Activated CD8-positive, alpha-beta memory T cell treated with anti-CD3 and anti-CD28 coated beads for 36 hours (primary cell): ENCODE results near the gene SERPINE3. TPM values are rescaled to one million over a fixed set of nuclear protein-coding genes. Genes with fewer than 3 reads are reported as not detected.

ENCODE experiments used
- CTCF ChIA-PET: fragments of 350-600 bp; sonication (Branson Sonifier 250); formaldehyde crosslinking; loops from one replicate; lab custom pipeline; 2021; ENCODE audit warnings: antibody characterized with exemption; lab: Charles Lee
- POLR2A ChIA-PET: fragments of 350-600 bp; sonication (Branson Sonifier 250); formaldehyde crosslinking; loops from one replicate; lab custom pipeline; 2021; ENCODE audit warnings: antibody characterized with exemption; lab: Charles Lee
- total RNA-seq, 2 experiments: library from RNA; stranded (reverse); gene quantifications; one replicate each; pipeline ENCODE4 v1.2.3, GENCODE V29; 2021

Gene SERPINE3
- not detected for total RNA-seq

- ChIA-PET POLR2A (no interaction called here), CTCF (no interaction called here)
Observed at GRCh38 chr13:51339354-51339753, at the start of gene SERPINE3. SERPINE3 (plus strand) TSS chr13:51339691; CDS start chr13:51341092, 1,401 bp downstream.

DNA sequence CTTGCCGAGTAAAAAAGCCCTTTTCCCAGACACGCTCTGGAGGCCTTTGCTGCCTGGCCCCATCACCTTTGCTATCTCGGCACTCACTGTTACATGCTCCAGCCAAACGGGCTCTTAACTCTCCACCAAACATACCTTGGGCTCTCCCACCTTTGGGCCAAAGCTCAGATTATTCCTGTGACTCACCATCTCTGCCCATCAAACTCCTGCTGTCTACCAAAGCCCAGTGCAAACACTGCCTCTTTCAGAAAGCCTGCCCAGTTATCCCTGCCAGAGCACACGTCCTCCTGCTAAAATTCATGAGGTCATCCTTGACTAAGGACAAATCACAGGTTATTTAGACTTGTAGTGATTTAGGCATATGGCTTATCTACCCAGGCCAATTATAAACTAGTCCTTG, 48.1 kb upstream of the SERPINE3 start:
- POLR2A ChIA-PET: no interaction called here
- CTCF ChIA-PET: no interaction called here

- POLR2A ChIA-PET: no interaction called here
- CTCF ChIA-PET: no interaction called here
Observed at GRCh38 chr13:51292000-51292565, 47.4 kb upstream of the SERPINE3 start.

DNA sequence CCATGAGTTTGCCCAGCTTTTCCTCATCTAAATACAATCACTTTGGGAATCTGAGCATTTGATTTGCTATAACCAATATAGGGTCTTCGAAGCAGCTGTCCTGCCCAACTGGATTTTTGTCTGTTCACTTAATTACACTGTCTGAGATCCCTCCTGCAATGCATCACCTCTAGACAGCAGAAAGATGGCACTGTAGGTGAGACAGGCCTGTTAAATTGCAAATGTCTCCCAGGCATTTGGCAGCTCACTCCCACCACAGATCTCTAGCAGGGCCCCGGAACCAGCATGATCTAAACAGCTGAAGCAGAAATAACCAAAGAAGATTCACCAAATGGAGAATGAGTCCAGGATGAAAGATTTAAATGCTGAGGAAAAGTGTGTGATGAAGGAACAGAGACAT, 41.9 kb upstream of the SERPINE3 start:
- POLR2A ChIA-PET: no interaction called here
- CTCF ChIA-PET: no interaction called here

DNA sequence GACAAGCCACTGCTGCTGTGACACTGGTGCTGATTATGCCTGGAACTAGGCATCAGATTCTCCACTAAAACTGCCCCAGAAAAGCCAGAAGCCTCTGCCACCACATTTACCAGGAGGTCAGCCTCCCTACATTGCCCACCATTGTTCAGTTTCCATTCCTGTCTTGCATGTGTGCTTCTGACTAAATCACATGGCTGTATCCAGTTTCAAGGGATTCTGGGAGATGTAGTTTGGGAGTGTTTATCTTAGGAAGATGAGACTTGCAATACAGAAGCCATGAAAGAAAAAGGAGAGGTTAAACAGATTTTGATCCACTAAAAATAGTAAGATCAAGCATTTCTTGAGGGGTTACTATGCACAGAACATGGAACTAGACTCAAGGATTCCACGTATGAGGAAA, 40.7 kb upstream of the SERPINE3 start:
- ChIA-PET POLR2A (no interaction called here), CTCF (no interaction called here)

- ChIA-PET POLR2A (no interaction called here), CTCF (interaction anchor here (1.7 kb wide), 1 partner anchor 17 kb away, joined by 5 read pairs; no protein-coding TSS in a partner anchor)
Observed at GRCh38 chr13:51303063-51303552, 36.4 kb upstream of the SERPINE3 start.

DNA sequence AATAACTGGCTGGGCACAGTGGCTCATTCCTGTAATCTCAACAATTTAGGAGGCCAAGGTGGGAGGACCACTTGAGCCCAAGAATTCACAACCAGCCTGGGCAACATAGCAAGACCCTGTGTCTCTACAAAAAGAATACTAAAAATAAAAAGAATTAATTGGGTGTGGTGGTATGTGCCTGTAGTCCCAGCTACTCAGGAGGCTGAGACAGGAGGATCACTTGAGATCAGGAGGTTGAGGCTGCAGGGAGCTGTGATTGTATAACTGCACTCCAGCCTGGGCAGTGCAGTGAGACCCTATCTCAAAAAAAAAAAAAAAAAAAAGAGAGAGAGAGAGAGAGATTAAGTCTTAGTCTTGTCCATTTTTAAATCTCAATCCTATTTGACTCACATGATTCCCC, 35.6 kb upstream of the SERPINE3 start:
- ChIA-PET POLR2A (no interaction called here), CTCF (no interaction called here)

DNA sequence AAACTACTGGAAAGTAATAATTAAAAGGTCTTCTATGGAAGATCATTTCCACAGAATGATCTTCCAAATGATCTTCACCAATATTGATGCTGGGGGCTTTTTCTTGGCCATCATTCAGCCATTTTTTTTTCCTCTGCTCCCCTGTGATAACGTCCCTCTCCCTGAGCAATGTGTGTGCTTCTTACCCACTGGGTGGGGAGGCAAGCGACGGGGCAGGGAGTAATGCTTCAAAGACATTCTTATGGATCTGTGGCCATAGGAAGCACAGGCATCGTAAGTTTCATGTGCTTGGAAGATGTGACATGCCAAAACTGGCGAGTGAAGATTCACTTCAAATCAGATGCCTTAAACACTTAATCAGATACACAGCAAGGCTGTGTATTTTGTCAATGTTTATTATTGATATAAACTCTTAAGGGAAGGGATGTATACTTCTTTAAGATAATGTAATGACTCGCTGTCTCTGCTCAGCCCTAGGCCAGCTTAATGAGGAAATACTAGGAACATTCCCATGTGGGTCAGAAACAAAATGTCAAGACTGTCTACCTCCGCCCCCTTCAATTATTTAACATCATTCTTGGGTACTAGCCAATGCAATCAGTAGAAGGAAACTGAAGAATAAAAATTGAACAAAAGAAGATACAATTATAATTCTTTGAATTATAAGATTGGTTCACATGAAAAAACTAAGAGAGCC, 34.1 kb upstream of the SERPINE3 start:
- ChIA-PET CTCF (no interaction called here), POLR2A (no interaction called here)

DNA sequence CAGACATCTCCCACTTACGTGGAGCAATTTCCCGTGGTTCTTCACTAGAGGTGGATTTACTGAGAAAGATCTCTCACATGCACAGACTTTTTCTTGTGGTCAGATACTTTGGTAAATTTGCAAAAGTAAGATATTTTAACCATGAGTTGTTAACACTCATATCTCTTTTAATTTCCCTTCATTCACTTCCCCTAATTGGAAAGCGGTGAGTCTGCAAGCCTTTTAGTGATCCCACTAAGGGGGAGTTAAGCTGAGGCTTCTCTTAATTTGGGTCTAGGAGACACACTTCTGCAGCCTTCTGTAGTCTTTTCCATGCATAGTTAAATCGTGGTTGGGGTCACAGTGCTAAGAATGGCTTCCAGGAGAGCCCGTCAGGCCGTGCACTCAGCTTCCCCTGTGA, 30.7 kb upstream of the SERPINE3 start:
- POLR2A ChIA-PET: no interaction called here
- CTCF ChIA-PET: no interaction called here

- ChIA-PET CTCF (no interaction called here), POLR2A (no interaction called here)
Observed at GRCh38 chr13:51311231-51311630, 28.3 kb upstream of the SERPINE3 start.

- ChIA-PET POLR2A (no interaction called here), CTCF (no interaction called here)
Observed at GRCh38 chr13:51311957-51312520, 27.5 kb upstream of the SERPINE3 start.

- ChIA-PET CTCF (no interaction called here), POLR2A (no interaction called here)
Observed at GRCh38 chr13:51313619-51314018, 25.9 kb upstream of the SERPINE3 start.

GRCh38 chr13:51317262-51317661, 22.2 kb upstream of the SERPINE3 start:
- POLR2A ChIA-PET: no interaction called here
- CTCF ChIA-PET: interaction anchor here (0.7 kb wide), 1 partner anchor 503 kb away, joined by 3 read pairs; no protein-coding TSS in a partner anchor

DNA sequence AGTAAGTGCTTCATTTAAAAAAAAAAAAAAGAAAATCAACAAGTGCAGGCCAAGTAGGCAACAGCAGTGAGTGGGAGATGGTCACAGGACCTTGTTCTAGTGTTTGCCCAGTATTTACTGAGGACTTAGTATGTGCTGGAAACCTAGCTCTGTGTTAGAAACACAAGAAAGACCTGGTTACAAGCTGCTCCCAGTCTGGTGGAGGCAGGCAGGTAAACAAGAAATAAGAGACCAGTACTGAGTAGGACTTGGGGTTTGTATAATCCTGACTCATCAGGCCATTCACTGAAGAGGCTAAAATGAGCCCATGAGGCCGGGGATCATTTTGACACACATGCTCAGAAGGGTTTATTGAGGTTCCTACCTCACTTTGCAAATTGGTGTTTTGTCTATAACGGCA, 21.5 kb upstream of the SERPINE3 start:
- CTCF ChIA-PET: interaction anchor here (0.7 kb wide), 1 partner anchor 502 kb away, joined by 3 read pairs; no protein-coding TSS in a partner anchor

DNA sequence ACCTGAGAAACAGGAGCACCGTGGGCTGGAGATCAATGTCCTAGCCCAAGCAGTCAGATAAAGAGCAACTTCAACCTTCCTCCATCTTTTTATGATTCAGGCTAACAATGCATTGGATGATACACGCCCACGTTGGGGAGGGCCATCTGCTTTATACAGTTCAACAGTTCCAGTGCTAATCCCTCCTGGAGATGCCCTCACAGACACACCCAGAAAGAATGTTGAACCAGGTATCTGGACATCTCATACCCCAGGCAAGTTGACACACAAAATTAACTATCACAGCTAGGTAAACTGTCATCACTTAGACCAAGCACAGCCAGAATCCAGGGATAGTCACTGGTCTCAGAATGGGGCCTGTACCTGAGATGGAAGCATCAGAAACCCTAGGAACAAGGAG, 20.6 kb upstream of the SERPINE3 start:
- ChIA-PET CTCF (no interaction called here), POLR2A (no interaction called here)

More for the DNA sequence above, 21.5 kb upstream of the SERPINE3 start:
- POLR2A ChIA-PET: no interaction called here

DNA sequence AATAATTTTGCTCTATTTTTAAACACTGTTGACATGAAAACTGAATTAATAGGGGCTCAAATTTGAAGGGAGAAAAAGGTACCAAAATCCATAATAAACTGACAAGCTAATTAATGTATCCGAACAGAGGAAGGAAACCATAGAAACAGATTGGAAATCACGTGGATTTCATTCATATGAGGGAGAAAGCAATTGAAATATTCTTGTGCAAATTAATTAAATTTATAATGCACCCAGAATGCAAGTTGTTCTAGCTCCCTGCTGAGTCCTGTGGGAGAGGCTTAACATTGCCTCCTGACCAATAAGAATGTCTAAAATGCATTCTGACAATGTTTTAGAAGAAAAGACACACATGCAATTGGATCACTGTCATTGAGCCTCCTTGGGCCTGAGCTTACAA, 17.7 kb upstream of the SERPINE3 start:
- CTCF ChIA-PET: no interaction called here
- POLR2A ChIA-PET: no interaction called here

DNA sequence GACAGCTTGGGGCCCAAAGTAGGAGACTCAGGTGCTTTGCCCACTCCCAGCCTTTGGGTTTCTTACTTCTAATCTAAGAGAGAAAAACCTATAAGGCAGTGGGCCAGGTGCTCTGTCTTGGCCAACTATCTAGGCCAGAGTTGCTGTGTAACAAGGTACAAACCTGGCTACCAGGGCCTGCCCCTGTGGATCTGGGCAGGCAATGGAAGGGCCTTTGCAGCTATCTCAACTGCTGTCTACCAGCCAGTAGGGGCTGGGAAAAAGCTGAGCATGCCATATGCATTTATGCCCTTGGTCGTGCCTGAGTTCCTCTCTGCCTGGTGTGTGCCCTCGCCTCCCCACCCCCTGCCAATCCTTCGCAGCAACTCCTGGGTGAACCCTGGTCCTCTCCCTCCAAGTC, 16.7 kb upstream of the SERPINE3 start:
- POLR2A ChIA-PET: no interaction called here
- CTCF ChIA-PET: no interaction called here

DNA sequence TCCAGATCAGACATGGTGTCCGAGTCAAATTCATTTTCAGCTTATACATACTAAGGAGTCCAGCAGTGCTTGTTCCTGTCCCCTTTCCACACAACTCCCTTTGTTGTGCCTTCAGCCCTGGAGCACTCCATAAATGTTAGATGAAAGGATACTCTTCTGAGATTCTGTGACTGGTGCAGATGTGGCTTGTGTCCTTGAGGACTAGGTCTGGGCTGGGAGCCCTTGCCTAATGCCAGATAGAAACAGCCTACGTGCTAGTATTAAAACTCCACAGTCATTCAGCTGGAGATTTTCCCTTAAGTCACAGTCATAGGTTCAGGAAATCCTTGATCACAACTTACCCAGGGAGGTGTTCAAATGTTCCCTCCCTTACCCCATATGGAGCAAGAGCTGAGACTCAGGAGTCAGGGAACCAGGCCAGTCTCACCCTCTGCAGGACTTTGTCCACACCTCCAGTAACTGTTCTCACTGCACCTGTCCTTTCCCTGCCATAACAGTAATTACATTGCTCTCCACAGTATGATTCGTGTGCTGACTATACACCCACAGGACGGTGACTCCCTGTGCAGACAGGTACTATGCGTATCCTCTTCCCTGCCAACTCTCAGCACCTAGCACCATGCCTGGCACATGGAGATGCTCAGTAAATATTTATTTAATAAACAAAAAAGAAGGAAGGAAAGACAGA, 15.5 kb upstream of the SERPINE3 start:
- POLR2A ChIA-PET: no interaction called here

GRCh38 chr13:51324714-51325420, 14.6 kb upstream of the SERPINE3 start:
- ChIA-PET POLR2A (no interaction called here), CTCF (no interaction called here)

More for the DNA sequence above, 15.5 kb upstream of the SERPINE3 start:
- CTCF ChIA-PET: no interaction called here

- ChIA-PET CTCF (no interaction called here), POLR2A (no interaction called here)
Observed at GRCh38 chr13:51325837-51326236, 13.7 kb upstream of the SERPINE3 start.
